ENCODE results near the gene C2orf74.

C2orf74 gene

DNA sequence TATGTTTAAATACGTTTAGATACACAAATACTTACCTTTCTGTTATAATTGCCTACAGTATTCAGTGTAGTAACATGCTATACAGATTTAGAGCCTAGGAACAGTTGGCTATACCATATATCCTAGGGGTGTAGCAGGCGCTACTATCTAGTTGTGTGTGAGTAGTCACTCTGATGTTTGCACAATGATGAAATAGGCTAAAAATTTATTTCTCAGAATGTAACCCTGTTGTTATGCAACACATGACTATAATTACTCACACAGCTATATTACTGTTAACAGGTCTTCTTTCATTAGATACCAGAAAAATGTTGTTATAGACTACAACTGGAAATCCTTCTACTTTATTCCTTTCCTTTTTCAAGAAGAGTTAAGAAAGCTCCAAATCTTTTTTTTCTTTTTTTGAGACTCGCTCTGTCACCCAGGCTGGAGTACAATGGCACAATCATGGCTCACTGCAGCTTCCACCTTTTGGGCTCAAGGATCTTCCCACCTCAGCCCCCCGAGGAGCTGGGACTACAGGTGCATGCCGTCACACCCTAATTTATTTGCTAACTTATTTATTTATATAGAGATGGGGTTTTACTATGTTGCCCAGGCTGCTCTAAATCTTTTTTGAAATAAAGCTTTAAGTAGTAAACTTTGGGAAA lies 48.5 kb downstream of the C2orf74 start:
- no peak for DNase-seq (ENCODE audit: low read depth in 4 of 4, low spot score in 1 of 4)

DNA sequence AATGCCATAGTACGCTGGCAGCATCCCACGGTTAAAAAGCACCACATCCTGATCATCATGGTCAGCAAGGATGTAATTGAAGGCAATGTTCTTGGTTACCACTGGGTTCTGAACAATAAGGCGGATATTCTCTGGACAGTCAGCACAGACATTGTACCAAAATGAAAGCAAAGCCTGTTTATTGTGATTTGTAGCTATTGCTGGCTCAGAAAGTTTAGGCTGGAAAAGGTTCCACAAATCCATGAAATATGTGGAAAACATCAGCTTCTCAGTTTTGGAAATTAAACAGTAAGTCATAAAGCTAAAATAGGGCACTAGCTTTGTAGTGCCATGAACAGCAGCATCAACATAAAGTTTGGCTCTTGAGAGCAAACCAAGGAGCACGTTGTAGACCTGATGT lies 52.2 kb downstream of the C2orf74 start:
- DNase-seq (ENCODE audit: low read depth in 4 of 4, low spot score in 1 of 4): no peak
